Spleen (tissue), 7 donors: ENCODE measurements around the gene SRGAP3.

ENCODE experiments used
- CTCF ChIP-seq, 11 experiments: fragments of 200-600 bp in 7 of 11; fragments of 450-650 bp in 4 of 11; sonication (generic) in 4 of 11; IDR thresholded peaks in 8 of 11; conservative IDR thresholded peaks in 3 of 11; 1 replicate in 7 of 11; 2 replicates in 4 of 11; pipeline versions ENCODE4 v1.4.0 to v1.8.0; 2016 to 2021; ENCODE audit warnings: antibody characterized with exemption in 11 of 11, inconsistent platforms in 4 of 11, mild to moderate bottlenecking in 1 of 11
- POLR2AphosphoS5 ChIP-seq, 3 donors: sonication (generic); formaldehyde crosslinking; IDR thresholded peaks; one replicate each; pipeline ENCODE4 v1.5.1; 2017; ENCODE audit warnings: antibody characterized with exemption in 3 of 3
- donor health status: DM: no; HTN: no; CAD: no; lungs with moderate emphysema.
- donor health status: DM: no; HTN: no; CAD: no.
- donor health status: DM: no; HTN: no; CAD: no.

GRCh38 chr3:8937064-8938020, 312.1 kb downstream of the SRGAP3 start:
- TF ChIP-seq CTCF (IDR thresholded peaks at IDR 0.05 in 8 of 11, conservative IDR thresholded peaks at IDR 0.05 in 3 of 11), result no peak
- TF ChIP-seq POLR2AphosphoS5 (IDR thresholded peaks at IDR 0.05), result no peak
